Measurements from ENCODE around the gene BATF3.
"Not testable (repeated sequence)": the region's sequence is repeated elsewhere in the genome, so short reads cannot be mapped to it uniquely, and the experiment has no call there.

Gene BATF3

DNA sequence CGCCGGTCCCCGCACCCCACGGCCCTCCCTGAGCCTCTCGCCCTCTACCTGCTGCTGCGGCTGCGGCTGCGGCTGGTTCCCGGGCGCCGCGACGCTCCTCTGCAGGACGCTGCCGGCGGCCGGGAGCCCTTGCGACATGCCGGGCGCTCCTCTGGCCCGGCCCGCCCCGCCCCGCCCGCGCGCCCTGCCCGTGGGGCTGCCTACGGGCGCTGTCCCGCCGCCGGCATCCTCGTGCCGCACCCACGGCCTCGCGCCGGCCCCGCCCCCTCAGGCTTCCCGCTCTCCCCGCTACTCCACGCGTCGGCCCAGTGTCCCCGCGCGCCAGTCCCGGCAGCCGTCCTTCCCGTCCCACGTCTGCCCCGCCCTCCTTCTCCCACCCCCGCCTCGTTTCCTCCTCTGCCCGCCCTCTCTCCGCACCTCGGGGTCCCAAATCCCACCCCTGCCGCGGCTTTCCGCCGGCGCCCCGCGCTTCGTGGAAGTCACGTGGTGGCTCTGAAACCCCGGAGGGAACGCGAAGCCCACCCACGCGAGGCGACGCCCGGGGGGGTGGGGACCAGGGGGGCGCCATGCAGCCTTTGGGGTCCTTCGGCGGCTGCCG is at the start of gene BATF3:
TSS of gene BATF3 (minus strand) at position 216 of the 598 bp plus-strand sequence. CDS start at position 138, 78 bp downstream.
- DNase-seq, result no peak

DNA sequence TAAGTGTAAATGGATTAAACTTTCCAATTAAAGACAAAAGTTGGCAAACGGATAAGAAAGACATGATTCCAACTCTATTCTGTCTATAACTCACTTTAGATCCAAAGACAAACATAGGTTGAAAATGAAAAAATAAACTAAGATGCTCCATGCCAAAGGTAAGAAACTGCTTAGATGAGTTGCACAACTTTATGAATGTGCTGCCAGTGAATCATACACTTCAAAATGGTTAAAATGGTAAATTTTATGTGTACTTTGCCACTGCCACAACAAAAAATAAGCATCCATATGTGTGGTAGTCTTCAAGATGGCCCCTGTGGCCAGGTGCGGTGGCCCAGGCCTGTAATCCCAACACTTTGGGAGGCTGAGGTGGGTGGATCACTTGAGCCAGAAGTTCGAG is 46.9 kb upstream of the BATF3 start:
- DNase-seq, result no peak

DNA sequence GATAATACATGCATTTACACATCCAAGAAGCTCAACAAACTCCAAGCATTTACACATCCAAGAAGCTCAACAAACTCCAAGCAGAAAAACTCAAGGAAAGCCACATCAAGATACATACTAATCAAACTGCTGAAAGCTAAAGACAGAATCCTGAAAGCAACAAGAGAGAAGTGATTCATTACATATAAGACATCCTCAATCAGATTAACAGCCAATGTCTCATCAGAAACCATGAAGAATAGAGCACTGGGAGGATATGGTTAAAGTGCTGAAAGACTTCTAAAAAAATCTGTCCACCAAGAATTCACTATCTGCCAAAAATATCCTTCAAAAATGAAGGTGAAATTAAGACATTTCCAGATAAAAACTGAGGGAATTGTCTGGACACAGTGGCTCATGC is 45.7 kb upstream of the BATF3 start:
- no peak for DNase-seq

DNA sequence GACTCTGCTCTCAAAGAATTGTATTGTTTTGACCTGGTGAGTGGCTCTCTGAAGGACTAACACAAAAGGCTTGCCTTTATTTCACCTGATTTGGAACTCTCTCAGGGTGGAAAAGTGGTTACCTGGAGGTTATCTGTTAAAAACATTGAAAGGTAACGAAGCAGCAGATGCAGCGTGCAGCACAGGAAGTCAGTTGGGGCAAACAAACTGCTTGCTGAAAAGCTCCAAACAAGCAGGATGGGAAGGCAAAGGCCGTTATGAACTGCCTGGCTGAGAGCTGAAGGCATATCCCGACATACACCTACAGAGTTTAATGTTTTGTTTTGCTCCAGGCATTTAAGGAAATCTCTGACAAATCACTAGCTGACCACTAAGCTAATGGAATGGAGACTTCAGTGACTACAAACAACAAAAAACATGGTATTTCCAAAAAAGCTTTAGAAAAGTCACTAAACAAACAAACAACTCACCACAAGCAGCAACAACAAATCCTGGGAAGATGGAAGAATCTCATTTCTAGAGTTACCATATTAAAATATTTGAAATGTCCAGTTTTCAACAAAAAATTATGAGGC is 44.3 kb upstream of the BATF3 start:
- no peak for DNase-seq

DNA sequence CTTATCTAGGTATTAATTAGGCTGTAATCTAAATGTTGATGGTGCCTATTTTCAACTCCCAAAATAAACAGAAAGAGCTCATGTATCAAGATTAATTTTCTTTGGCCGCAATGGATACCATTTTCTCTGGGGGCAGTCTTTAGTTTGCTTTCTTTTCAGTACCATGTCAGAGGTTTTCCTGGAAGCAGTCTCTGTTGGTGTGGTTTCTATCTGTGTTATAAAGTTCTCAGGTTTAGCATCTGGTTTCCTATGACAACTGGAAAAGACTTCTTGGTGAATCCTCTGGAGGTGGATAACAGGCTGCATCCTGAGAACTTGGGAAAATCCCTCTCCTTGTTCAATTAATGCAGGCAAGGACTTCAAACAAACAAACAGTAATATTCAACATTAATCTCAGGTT is 38.7 kb upstream of the BATF3 start:
- no peak for DNase-seq

- no peak for DNase-seq
These were observed 37.9 kb upstream of the BATF3 start for GRCh38 chr1:212737559-212737958.

DNA sequence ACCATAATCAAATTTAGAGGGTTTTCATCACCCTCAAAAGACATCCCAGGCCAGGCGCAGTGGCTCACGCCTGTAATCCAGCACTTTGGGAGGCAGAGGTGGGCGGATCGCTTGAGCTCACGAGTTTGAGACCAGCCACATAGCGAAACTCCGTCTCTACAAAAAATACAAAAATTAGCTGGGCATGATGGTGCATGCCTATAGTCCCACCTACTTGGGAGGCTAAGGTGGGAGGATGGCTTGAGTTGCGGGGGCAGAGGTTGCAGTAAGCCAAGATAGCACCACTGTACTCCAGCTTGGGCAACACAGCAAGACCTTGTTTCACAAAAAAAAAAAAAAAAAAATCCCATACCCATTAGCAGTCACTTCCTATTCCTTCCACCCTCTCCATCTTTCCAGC is 33.5 kb upstream of the BATF3 start:
- no peak for DNase-seq

- DNase-seq, result no peak
These were observed 32.0 kb upstream of the BATF3 start for GRCh38 chr1:212731630-212732029.

- no peak for DNase-seq
These were observed 29.0 kb upstream of the BATF3 start for GRCh38 chr1:212728606-212729005.

GRCh38 chr1:212727386-212728181 is 27.9 kb upstream of the BATF3 start:
- DNase-seq, result no peak

DNA sequence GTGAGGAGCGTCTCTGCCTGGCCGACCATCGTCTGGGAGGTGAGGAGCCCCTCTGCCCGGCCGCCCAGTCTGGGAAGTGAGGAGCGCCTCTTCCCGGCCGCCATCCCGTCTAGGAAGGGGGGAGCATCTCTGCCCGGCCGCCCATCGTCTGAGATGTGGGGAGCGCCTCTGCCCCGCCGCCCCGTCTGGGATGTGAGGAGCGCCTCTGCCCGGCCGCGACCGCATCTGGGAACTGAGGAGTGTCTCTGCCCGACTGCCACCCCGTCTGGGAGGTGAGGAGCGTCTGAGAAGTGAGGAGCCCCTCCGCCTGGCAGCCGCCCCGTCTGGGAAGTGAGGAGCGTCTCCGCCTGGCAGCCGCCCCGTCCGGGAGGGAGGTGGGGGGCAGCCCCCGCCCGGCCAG is 25.0 kb upstream of the BATF3 start:
- not testable (repeated sequence) for DNase-seq

DNA sequence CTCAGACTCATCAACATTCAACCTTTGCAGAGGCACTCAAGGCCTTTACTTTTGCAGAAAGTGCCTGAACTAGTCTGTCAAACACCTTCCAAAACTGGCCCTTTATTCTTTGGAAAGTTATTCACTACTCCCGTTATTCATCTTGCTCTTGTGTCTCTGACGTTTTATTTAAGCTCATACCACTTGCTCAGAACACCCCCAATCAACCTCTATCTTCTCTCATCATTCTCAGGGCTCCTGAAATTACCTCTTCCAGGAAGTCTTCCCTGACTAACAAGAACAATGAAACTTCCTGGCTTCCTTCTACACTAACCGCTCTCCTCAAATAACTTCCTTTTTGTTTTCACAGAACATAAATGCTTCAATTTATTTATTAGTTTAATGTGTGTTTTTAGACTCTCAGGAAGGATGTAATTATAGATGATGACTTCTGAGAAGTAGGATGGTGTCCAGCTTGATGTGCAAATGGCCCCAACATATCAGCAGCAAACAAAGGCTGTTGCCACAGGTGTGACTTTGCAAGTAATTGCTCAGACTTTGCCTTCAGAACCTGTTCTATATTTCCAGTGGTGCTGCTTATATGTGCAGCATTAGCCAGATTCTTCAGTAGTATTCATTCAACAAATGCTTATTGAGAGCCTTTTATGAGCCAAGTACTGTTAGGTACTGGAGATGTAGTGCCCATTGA is 22.8 kb upstream of the BATF3 start:
- no peak for DNase-seq

DNA sequence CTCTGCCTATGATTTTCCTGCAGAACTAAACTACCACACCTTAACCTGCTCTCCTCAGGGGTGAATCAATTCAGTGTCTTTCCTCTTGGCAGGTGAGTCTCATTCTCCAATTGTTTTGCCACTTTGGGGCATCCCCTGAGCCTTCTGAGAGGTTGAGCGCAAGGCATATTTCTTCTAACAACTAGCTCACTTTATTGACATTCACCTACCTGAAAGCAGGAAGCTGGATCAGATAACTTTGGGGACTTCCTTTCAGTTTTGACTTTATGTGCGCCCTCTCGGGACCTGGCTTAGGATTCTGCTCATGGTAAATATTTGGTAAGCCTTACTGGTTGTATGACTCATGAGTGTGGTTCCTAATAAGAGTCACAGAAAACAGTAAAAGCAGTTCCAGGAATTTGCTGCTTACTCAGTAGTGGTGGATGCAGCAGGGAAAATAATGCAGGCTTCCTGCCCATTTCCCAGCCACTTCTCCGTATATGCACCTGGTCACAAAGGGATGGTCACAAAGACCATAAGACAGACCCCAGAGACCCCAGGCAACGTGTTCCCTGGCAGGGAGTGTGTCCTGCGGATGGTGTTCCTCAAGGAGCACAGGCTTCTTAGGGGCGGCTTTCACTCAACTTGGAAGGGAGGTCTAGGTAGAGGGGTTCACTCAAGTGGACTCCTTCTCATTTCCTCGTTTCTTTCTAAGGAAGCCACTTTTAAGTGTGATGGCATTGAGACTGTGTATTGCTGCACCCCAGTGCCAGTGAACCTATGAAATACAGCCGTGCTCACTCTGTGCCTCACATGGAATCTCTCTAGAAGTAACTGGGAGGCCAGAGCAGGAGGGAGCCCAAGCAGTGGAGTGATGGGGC is 22.0 kb upstream of the BATF3 start:
- DNase-seq, result no peak

DNA sequence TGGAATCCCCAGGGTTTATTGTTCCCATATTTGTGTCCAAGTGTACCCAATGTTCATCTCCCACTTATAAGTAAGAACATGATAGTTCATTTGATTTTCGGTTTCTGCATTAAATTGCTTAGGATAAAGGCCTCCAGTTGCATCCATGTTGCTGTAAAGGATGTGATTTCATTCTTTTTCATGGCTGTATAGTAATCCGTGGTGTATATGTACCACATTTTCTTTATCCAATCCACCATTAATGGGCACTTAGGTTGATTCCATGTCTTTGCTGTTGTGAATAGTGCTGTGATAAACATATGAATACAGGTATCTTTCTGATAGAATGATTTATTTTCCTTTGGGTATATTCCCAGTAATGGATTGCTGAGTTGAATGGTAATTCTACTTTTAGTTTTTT is 20.0 kb upstream of the BATF3 start:
- no peak for DNase-seq

DNA sequence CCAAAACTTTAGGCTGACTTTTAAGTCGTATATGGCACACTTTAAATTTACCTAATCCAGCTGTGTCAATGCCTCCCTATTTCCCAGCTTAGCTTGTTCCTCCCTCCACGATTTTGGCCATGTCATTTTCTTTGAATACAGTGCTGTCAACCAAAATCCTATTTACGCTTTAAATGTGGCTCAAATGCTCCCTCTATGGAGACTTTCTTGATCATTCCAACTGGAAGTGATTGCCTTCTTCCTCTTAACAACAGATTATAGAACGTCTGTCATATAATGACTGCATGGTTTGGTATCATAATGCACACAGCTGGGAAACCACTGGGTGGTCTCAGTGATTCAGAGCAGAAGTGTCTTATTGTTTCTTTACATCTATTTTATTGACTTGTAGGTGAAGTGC is 18.9 kb upstream of the BATF3 start:
- DNase-seq, result no peak

- no peak for DNase-seq
These were observed 16.5 kb upstream of the BATF3 start for GRCh38 chr1:212716161-212716560.

DNA sequence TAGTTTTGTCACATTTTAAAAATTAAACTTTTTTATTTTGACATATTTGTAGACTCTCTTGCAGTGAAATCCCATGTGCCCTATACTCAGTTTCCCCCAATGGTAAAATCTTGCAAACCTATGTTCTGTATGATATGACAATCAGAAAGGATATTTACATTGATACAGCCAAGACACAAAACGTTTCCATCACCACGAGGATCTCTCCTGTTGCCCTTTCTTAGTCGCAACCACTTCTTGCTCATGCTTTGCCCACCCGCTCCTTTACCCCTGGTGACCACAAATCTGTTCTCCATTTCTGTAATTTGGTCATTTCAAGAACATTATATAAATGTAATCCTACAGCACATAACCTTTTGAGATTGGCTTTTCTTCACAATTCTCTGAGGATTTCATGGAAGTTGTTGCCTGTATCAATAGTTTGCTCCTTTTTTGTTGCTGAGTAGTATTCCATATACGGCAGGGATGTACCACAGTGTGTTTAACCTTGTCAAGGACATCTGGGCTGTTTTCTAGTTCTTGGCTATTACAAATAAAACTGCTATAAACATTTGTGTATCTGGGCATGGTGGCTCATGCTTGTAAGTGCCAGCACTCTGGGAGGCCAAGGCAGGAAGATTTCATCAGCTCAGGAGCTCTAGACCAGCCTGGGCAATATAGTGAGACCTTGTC is 14.0 kb upstream of the BATF3 start:
- no peak for DNase-seq

DNA sequence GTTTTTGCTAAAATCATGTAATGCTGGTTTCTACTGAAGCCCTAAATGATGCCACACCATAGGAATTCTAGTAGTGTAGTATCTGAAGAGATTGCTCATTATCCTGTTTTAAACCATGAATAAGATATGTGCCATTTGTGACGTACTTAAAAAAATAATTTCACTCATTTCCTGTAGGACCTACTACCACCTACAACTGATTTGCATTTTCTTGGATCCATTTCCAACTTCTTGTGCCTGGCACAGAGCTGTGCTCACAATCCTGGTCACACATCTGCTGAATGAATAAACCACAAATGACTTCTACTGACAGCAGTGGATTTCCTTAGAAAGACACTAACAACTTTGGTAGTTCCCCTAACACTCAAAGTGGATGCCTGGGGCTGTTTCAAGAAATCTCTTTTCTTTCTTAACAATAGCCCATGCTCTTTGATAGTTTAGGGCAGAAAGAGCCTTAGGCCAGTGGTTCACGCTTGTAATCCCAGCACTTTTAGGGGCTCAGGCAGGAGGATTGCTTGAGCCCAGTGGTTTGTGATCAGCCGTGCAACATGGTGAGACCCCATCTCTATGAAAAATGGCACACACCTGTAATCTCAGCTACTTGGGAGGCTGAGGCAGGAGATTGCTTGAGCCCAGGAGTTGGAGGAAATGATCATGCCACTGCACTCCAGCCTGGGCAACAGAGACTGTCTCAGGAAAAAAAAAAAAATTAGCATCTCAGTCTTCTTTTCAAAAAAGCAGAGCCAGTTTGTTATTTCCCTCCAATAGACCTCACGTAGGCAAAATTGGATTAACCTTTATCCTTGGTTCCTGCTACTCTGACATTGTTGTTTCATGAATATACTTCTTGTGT is 13.0 kb upstream of the BATF3 start:
- DNase-seq, result no peak

GRCh38 chr1:212711974-212712373 is 12.3 kb upstream of the BATF3 start:
- not testable (repeated sequence) for DNase-seq

DNA sequence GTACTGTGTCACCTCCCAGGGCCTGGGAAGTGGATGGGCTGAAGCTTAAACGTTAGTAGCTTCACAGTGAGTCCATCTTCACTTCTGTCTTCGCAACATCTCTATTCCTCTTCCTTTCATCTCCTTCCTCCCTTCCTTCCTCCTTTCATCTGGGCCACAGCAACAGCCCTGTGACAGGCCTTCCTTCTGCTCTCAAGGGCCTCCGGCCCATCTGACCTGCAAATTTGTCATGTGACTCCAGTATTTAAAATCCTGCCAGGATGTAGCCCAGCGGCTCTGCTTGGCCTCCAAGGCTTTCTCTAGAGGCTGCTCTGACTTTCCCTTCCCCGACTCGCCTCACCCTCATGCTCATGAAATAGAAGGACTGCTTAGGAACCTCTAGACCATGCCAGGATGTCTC is 10.9 kb upstream of the BATF3 start:
- DNase-seq, result no peak

DNA sequence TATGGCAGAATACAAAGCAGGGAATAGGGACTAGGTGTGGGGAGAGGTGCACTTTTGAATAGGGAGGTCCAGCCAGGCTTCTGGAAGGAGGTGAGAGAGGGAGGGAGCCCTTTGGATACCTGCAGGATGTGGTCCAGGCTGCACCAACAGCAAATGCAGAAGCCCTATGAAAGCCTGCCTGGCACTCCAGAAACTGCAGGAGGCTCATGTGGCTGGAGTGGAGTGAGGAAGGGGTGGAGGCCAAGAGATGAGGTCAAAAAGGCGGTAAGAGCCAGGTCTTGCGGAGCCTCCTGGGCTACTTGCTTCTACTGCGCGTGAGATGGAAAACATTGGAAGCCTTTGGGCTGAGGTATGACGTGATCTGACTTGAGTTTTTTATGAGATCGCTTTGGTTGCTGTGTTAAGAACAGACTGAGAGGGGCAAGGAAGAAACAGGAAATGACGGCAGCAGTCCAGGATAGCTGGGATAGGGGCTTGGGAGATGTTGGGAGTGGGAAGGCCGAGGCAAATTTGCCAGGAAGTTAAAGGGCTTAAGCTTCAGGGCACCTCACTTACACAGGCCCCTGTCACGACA is 4.4 kb upstream of the BATF3 start:
- DNase-seq, result no peak

Measured in SIG-M5 (cell line).